ENCODE measurements around the gene CEP44. TPM values are rescaled to one million over a fixed set of nuclear protein-coding genes. Genes with fewer than 3 reads are reported as not detected.
A peak's percentile ranks its signal among the peaks of the same experiment; 100 is the strongest.
"Not testable (repeated sequence)": the region's sequence is repeated elsewhere in the genome, so short reads cannot be mapped to it uniquely, and the experiment has no call there.

CEP44 gene
- total RNA-seq, 1 experiment from 2014 or later = 20.0 TPM

GRCh38 chr4:174260099-174260498 lies 23.6 kb upstream of the CEP44 start:
- Histone ChIP-seq H3K4me1 (peaks cover 10% of the 10 kb centered on the region; the same call in 1 of the 2 replicates), H3K27me3 (replicated peaks; ENCODE audit: control insufficient read depth, insufficient read depth, low read length) (no peaks in the 10 kb centered on the region), H3K36me3 (ENCODE audit: control insufficient read depth, insufficient read depth, low read length) (no peaks in the 10 kb centered on the region), H3K4me3 (ENCODE audit: low read depth, low read length) (no peak overlapping the region), H3K9me3 (no peaks in the 10 kb centered on the region)
- H3K4me3 Mint-ChIP-seq (ENCODE audit: unreplicated experiment) = no peak overlapping the region
- BruUV-seq (replicated peaks) = no TSS peak
- H3K27ac Mint-ChIP-seq (ENCODE audit: unreplicated experiment) = no peak overlapping the region
- H3K4me1 Mint-ChIP-seq (ENCODE audit: low read depth, unreplicated experiment) = no peaks in the 10 kb centered on the region
- TF ChIP-seq CTCF (IDR thresholded peaks at IDR 0.05; ENCODE audit: insufficient read depth in 1 of 2, low read depth in 1 of 2, low read length in 1 of 2, severe bottlenecking in 1 of 2, unreplicated experiment in 1 of 2) = no peak
- ChIA-PET POLR2A (no interaction called here), CTCF (no interaction called here)
- DNase-seq = peak in 1 of 2 experiments; percentile 49
- no peaks in the 10 kb centered on the region for H3K36me3 Mint-ChIP-seq (ENCODE audit: insufficient read depth, unreplicated experiment)
- no peaks in the 10 kb centered on the region for H3K27me3 Mint-ChIP-seq (ENCODE audit: insufficient read depth, unreplicated experiment)
- intact Hi-C loops (cut with micrococcal nuclease; ENCODE audit: unreplicated experiment) = loop anchor here (1.0 to 5.0 kb wide), 3 partner anchors 23 to 67 kb away; partner anchors contain the start of genes CEP44 and FBXO8
- no peaks in the 10 kb centered on the region for H3K9me3 Mint-ChIP-seq (ENCODE audit: unreplicated experiment)

DNA sequence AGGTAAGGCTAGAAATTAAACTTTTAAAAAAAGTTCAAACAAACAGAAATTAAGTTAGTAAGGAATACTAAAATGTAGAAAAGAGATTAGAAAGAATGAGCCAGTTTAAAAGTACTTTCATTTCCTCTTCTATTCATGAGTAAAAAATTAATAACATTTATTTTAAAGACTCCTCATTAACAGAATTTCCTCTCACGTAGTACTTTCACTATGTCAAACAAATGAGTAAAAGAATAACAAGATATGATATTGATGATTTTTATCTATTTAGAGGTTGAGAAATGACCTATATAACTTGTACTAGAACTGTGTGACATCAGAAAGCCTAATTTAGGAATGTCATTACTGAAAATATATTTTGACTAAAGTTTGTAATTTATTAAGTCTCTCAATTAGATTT lies 22.3 kb upstream of the CEP44 start:
- H3K4me1 ChIP-seq; H3K36me3 ChIP-seq (ENCODE audit: control insufficient read depth, insufficient read depth, low read length); BruUV-seq (replicated peaks); H3K4me3 Mint-ChIP-seq (ENCODE audit: unreplicated experiment); H3K27ac Mint-ChIP-seq (ENCODE audit: unreplicated experiment); POLR2A ChIA-PET; H3K4me1 Mint-ChIP-seq (ENCODE audit: low read depth, unreplicated experiment); H3K9me3 ChIP-seq; H3K27me3 ChIP-seq (replicated peaks; ENCODE audit: control insufficient read depth, insufficient read depth, low read length); H3K36me3 Mint-ChIP-seq (ENCODE audit: insufficient read depth, unreplicated experiment); H3K27me3 Mint-ChIP-seq (ENCODE audit: insufficient read depth, unreplicated experiment); H3K4me3 ChIP-seq (ENCODE audit: low read depth, low read length); CTCF ChIA-PET; DNase-seq; H3K9me3 Mint-ChIP-seq (ENCODE audit: unreplicated experiment): not testable (repeated sequence)
- intact Hi-C loops (cut with micrococcal nuclease; ENCODE audit: unreplicated experiment) = loop anchor here (5.0 kb wide), 1 partner anchor 39 kb away; no protein-coding TSS in a partner anchor

DNA sequence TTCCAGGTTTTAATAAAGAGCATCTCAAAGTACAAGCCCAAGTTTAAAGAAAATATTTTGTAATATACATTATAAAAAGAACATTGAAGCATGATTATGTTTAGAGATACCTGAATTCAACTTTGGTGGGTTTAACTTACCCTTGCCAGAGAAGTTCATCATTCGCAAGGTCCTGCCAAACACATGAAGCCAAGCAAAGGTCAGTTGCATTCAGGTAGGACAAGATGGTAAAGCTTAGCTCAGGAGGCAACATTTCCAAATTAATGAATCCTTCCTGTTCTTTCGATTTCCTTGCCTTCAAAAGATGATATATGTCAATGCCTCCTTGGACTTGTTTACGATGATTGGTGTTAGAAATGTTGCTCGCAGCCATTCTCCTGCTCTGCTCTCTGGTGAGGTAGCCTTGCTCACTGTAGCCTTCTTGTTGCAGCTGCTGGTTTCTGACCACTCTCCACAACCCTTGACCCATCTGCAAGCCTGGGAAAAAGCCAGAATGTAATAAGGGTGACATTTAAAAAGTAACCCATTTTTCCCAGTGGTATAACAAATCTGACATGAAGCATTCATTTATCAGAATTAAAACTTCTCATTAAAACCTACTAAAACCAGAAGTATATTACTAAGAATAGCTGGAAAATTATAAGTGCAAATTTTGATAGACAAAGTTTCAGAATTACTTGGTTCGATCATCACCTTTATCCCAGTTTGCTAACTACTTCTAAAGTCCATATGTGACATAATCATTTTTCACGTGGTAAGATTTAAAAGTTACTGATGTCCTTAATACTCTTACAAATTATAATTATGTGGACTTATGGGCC lies 20.9 kb upstream of the CEP44 start:
- H3K9me3 Mint-ChIP-seq (ENCODE audit: unreplicated experiment) = no peaks in the 10 kb centered on the region
- Histone ChIP-seq H3K4me3 (ENCODE audit: low read depth, low read length) (no peak overlapping the region), H3K9me3 (no peaks in the 10 kb centered on the region), H3K4me1 (peaks cover 10% of the 10 kb centered on the region; the same call in 1 of the 2 replicates), H3K27me3 (replicated peaks; ENCODE audit: control insufficient read depth, insufficient read depth, low read length) (no peaks in the 10 kb centered on the region), H3K36me3 (ENCODE audit: control insufficient read depth, insufficient read depth, low read length) (no peaks in the 10 kb centered on the region)
- intact Hi-C loops (cut with micrococcal nuclease; ENCODE audit: unreplicated experiment) = loop anchor here (5.0 kb wide), 1 partner anchor 41 kb away; no protein-coding TSS in a partner anchor
- no peaks in the 10 kb centered on the region for H3K36me3 Mint-ChIP-seq (ENCODE audit: insufficient read depth, unreplicated experiment)
- no peak overlapping the region for H3K4me3 Mint-ChIP-seq (ENCODE audit: unreplicated experiment)
- H3K4me1 Mint-ChIP-seq (ENCODE audit: low read depth, unreplicated experiment) = no peaks in the 10 kb centered on the region
- ChIA-PET POLR2A (no interaction called here), CTCF (no interaction called here)
- BruUV-seq (replicated peaks) = no TSS peak
- no peak for TF ChIP-seq CTCF (IDR thresholded peaks at IDR 0.05; ENCODE audit: insufficient read depth in 1 of 2, low read depth in 1 of 2, low read length in 1 of 2, severe bottlenecking in 1 of 2, unreplicated experiment in 1 of 2)
- H3K27ac Mint-ChIP-seq (ENCODE audit: unreplicated experiment) = no peak overlapping the region
- no peak for DNase-seq
- no peaks in the 10 kb centered on the region for H3K27me3 Mint-ChIP-seq (ENCODE audit: insufficient read depth, unreplicated experiment)

All from Caco-2 (cell line).